Body of pancreas (tissue), 4 donors: ENCODE data around the gene ABCB11.

Experiments
- CTCF ChIP-seq, 7 experiments: fragments of 450-650 bp in 4 of 7; fragments of 200-600 bp in 3 of 7; sonication (generic) in 3 of 7; IDR thresholded peaks; one replicate each; pipeline ENCODE4 v1.5.1; 2016 to 2019; ENCODE audit warnings: antibody characterized with exemption in 7 of 7
- POLR2A ChIP-seq, 3 donors: fragments of 450-650 bp; IDR thresholded peaks; one replicate each; pipeline ENCODE4 v1.6.1; 2016; ENCODE audit warnings: antibody characterized with exemption in 3 of 3, mild to moderate bottlenecking in 2 of 3

DNA sequence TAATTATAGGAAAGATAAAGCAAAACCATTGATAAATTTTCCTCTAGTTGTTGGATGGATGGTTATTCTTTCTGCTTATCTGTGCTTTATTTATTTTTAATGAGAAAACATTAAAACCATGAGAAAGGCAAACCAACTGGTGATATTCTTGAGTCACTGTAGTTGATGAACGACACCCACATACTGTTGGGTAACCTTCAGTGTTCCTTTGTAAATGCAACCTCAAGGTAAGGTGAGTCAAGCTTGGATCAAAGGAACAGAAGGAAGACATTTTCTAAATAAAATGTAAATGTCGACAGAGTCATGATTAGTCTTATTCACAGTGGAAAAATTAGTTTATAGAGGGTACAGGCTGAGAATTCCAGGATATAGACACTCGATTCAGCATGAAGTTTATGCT is 12.7 kb downstream of the ABCB11 start:
- no peak for TF ChIP-seq CTCF (IDR thresholded peaks at IDR 0.05)
- no peak for TF ChIP-seq POLR2A (IDR thresholded peaks at IDR 0.05)
